SK-N-SH treated with all-trans-retinoic acid at 6 μM for 48 hours (cell line): Measurements from ENCODE around the gene CHST14.

Experiments
- ATAC-seq: fragments of 200-7000 bp; cut with Tn5 transposase; 3 replicates; pipeline ENCODE4 v1.9.1; 2020; ENCODE audit warnings: mild to moderate bottlenecking, moderate library complexity
- ARNTL ChIP-seq: fragments of 450-650 bp; formaldehyde crosslinking; IDR thresholded peaks from 2 replicates; pipeline ENCODE4 v1.5.0; 2020; ENCODE audit warnings: low read depth, mild to moderate bottlenecking, moderate library complexity, borderline replicate concordance
- BACH2 ChIP-seq: fragments of 250-450 bp; sonication (Bioruptor Pico); IDR thresholded peaks from 2 replicates; pipeline ENCODE4 v1.9.0; 2021; ENCODE audit warnings: mild to moderate bottlenecking, borderline replicate concordance
- CREB5 ChIP-seq: fragments of 250-450 bp; sonication (Bioruptor Pico); IDR thresholded peaks from 2 replicates; pipeline ENCODE4 v1.5.1; 2020; ENCODE audit warnings: low read depth, mild to moderate bottlenecking, moderate library complexity
- CSDC2 ChIP-seq: fragments of 250-450 bp; sonication (Bioruptor Pico); IDR thresholded peaks from 2 replicates; pipeline ENCODE4 v1.5.0; 2020; ENCODE audit warnings: mild to moderate bottlenecking, moderate library complexity
- CSRNP3 ChIP-seq: fragments of 250-450 bp; sonication (Bioruptor Pico); IDR thresholded peaks from 2 replicates; pipeline ENCODE4 v1.5.1; 2021; ENCODE audit warnings: mild to moderate bottlenecking, moderate library complexity
- ESRRG ChIP-seq: fragments of 250-450 bp; sonication (Bioruptor Pico); IDR thresholded peaks from 2 replicates; pipeline ENCODE4 v1.6.1; 2021; ENCODE audit warnings: mild to moderate bottlenecking
- GLIS3 ChIP-seq: fragments of 250-450 bp; sonication (Bioruptor Pico); IDR thresholded peaks from 2 replicates; pipeline ENCODE4 v1.5.0; 2020; ENCODE audit warnings: mild to moderate bottlenecking, moderate library complexity
- ISL1 ChIP-seq: fragments of 250-450 bp; sonication (Bioruptor Pico); IDR thresholded peaks from 2 replicates; pipeline ENCODE4 v2.1.2; 2022; ENCODE audit warnings: mild to moderate bottlenecking, moderate library complexity
- OSR1 ChIP-seq: fragments of 250-450 bp; sonication (Bioruptor Pico); IDR thresholded peaks from 2 replicates; pipeline ENCODE4 v1.8.0; 2022; ENCODE audit warnings: moderate library complexity, mild to moderate bottlenecking, inconsistent platforms
- POU6F1 ChIP-seq: fragments of 250-450 bp; sonication (Bioruptor Pico); IDR thresholded peaks from 2 replicates; pipeline ENCODE4 v1.8.0; 2021; ENCODE audit warnings: low read depth, mild to moderate bottlenecking, moderate library complexity, borderline replicate concordance
- PPARA ChIP-seq: fragments of 250-450 bp; sonication (Bioruptor Pico); IDR thresholded peaks from 2 replicates; pipeline ENCODE4 v1.5.0; 2020; ENCODE audit warnings: mild to moderate bottlenecking, borderline replicate concordance
- RARB ChIP-seq: fragments of 250-450 bp; sonication (Bioruptor Pico); IDR thresholded peaks from 2 replicates; pipeline ENCODE4 v1.8.0; 2021; ENCODE audit warnings: mild to moderate bottlenecking, moderate library complexity
- SNAI2 ChIP-seq: fragments of 250-450 bp; sonication (Bioruptor Pico); IDR thresholded peaks from 2 replicates; pipeline ENCODE4 v1.5.0; 2020; ENCODE audit warnings: mild to moderate bottlenecking, moderate library complexity
- TCF4 ChIP-seq: fragments of 250-450 bp; sonication (Bioruptor Pico); IDR thresholded peaks from 2 replicates; pipeline ENCODE4 v1.8.0; 2021; ENCODE audit warnings: mild to moderate bottlenecking, moderate library complexity, borderline replicate concordance
- TOX ChIP-seq: fragments of 250-450 bp; sonication (Bioruptor Pico); IDR thresholded peaks from 2 replicates; pipeline ENCODE4 v1.8.0; 2021; ENCODE audit warnings: mild to moderate bottlenecking, moderate library complexity, borderline replicate concordance
- TSHZ2 ChIP-seq: fragments of 250-450 bp; sonication (Bioruptor Pico); IDR thresholded peaks from 2 replicates; pipeline ENCODE4 v1.5.0; 2020; ENCODE audit warnings: mild to moderate bottlenecking, moderate library complexity
- ZC3H10 ChIP-seq: fragments of 250-450 bp; sonication (Bioruptor Pico); IDR thresholded peaks from 2 replicates; pipeline ENCODE4 v1.5.1; 2021; ENCODE audit warnings: mild to moderate bottlenecking, moderate library complexity
- ZFP3 ChIP-seq: fragments of 250-450 bp; sonication (Bioruptor Pico); IDR thresholded peaks from 2 replicates; pipeline ENCODE4 v1.5.0; 2020; ENCODE audit warnings: mild to moderate bottlenecking, moderate library complexity
- ZNF565 ChIP-seq: fragments of 450-650 bp; formaldehyde crosslinking; conservative IDR thresholded peaks from 2 replicates; pipeline ENCODE4 v1.5.0; 2020; ENCODE audit warnings: low read depth, mild to moderate bottlenecking, moderate library complexity
- ZNF70 ChIP-seq: fragments of 450-650 bp; formaldehyde crosslinking; IDR thresholded peaks from 2 replicates; pipeline ENCODE4 v1.5.0; 2020; ENCODE audit warnings: mild to moderate bottlenecking, moderate library complexity
- ZNF8 ChIP-seq: fragments of 450-650 bp; formaldehyde crosslinking; IDR thresholded peaks from 2 replicates; pipeline ENCODE4 v1.5.0; 2020; ENCODE audit warnings: mild to moderate bottlenecking, moderate library complexity

CHST14 gene

GRCh38 chr15:40463886-40464545, 6.8 kb upstream of the CHST14 start:
- ATAC-seq, result no peak
- TF ChIP-seq ISL1 (CRISPR knock-in tag) (no peak), ZC3H10 (CRISPR knock-in tag) (no peak), PPARA (CRISPR knock-in tag) (no peak), SNAI2 (no peak), ZNF565 (CRISPR knock-in tag) (no peak), CREB5 (no peak), ZNF8 (no peak), ZNF70 (CRISPR knock-in tag) (no peak), POU6F1 (CRISPR knock-in tag) (no peak), TSHZ2 (CRISPR knock-in tag) (no peak), ZFP3 (CRISPR knock-in tag) (no peak), TCF4 (no peak), CSDC2 (CRISPR knock-in tag) (no peak), TOX (CRISPR knock-in tag) (no peak), GLIS3 (CRISPR knock-in tag) (no peak)
- TF ChIP-seq, all 23 proteins: peak for 0

GRCh38 chr15:40464595-40465185, 6.1 kb upstream of the CHST14 start:
- ATAC-seq, result no peak

GRCh38 chr15:40465939-40466338, 4.8 kb upstream of the CHST14 start:
- no peak for ATAC-seq
- TF ChIP-seq OSR1 (CRISPR knock-in tag) (no peak), BACH2 (CRISPR knock-in tag) (no peak), ARNTL (CRISPR knock-in tag) (no peak), PPARA (CRISPR knock-in tag) (no peak), ZNF8 (no peak), ZC3H10 (CRISPR knock-in tag) (no peak), ISL1 (CRISPR knock-in tag) (no peak), CSRNP3 (CRISPR knock-in tag) (no peak), ZFP3 (CRISPR knock-in tag) (no peak), SNAI2 (no peak), TCF4 (no peak), ESRRG (no peak)

More at GRCh38 chr15:40464595-40465185, 6.1 kb upstream of the CHST14 start:
- TF ChIP-seq ISL1 (CRISPR knock-in tag), result no peak
- no peak for TF ChIP-seq ZNF565 (CRISPR knock-in tag)
- TF ChIP-seq ESRRG, result no peak
- TF ChIP-seq ZNF8, result no peak
- no peak for TF ChIP-seq CSDC2 (CRISPR knock-in tag)
- TF ChIP-seq CSRNP3 (CRISPR knock-in tag), result no peak
- no peak for TF ChIP-seq RARB (CRISPR knock-in tag)
- TF ChIP-seq ZC3H10 (CRISPR knock-in tag), result no peak
- TF ChIP-seq SNAI2, result no peak
- no peak for TF ChIP-seq ARNTL (CRISPR knock-in tag)
- TF ChIP-seq ZNF70 (CRISPR knock-in tag), result no peak
- no peak for TF ChIP-seq TCF4
